Neural crest cell (in vitro differentiated cells): ENCODE data around the gene UNC13B. TPM values are rescaled to one million over a fixed set of nuclear protein-coding genes. Genes with fewer than 3 reads are reported as not detected.

Experiments used
- DNase-seq: peaks from one replicate; pipeline ENCODE4 v3.0.0; 2021; ENCODE audit warnings: low read depth, mixed read lengths, low spot score
- H3K27ac Mint-ChIP-seq: one replicate; pipeline ENCODE4 v1.8.0; 2021; ENCODE audit warnings: mild to moderate bottlenecking, mixed read lengths; ENCODE audit not compliant: unreplicated experiment
- H3K27me3 Mint-ChIP-seq: 2 replicates; pipeline ENCODE4 v1.8.0; 2021; ENCODE audit warnings: low read depth, mild to moderate bottlenecking, mixed read lengths
- H3K36me3 Mint-ChIP-seq: 2 replicates; pipeline ENCODE4 v1.8.0; 2021; ENCODE audit warnings: low read depth, mild to moderate bottlenecking, mixed read lengths
- H3K4me1 Mint-ChIP-seq: 2 replicates; pipeline ENCODE4 v1.8.0; 2021; ENCODE audit warnings: mixed read lengths
- H3K4me3 Mint-ChIP-seq: one replicate; pipeline ENCODE4 v1.8.0; 2021; ENCODE audit warnings: mild to moderate bottlenecking, mixed read lengths
- H3K9me3 Mint-ChIP-seq: 2 replicates; pipeline ENCODE4 v1.8.0; 2021; ENCODE audit warnings: mixed read lengths
- total RNA-seq: library from RNA; stranded (reverse); gene quantifications from 2 replicates; pipeline ENCODE4 v1.2.1, GENCODE V29; 2021
- TF ChIP-seq, protein P1 (sequence below): fragments of 200-600 bp; sonication (generic); conservative IDR thresholded peaks from 2 replicates; pipeline ENCODE4 v1.5.0; 2021; ENCODE audit warnings: antibody characterized with exemption, mild to moderate bottlenecking

UNC13B gene
- total RNA-seq, 1 donor from 2014 or later, result 56.9 TPM

DNA sequence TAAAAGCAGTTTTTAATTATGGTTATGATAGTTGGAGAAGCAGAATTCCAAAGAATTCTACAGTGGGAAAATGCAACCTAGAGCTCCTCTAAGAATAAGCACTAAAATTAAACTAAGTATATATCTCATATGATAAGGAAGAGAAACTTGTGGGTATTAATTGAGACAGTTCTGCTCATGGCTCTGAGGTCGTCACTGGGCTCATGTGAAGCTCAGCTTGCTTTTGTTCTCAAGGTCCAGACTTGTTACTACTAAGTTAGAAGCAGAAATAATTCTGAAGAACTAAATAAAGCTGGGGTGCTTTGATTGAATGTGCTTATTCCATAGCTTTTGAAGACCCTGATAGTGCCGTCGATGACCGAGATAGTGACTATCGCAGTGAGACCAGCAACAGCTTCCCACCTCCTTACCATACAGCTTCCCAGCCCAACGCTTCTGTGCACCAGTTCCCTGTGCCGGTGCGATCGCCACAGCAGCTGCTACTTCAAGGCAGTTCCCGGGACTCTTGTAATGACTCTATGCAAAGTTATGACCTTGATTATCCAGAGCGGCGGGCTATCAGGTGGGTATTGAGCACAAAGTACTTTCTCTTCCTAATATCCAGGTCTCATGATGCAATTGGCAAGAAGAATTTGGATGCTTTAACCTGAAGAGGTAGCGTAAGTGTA, 133.7 kb downstream of the UNC13B start:
- peaks cover 16% of the 10 kb centered on the region for H3K27me3 Mint-ChIP-seq
- DNase-seq, result no peak
- TF ChIP-seq, protein P1, sequence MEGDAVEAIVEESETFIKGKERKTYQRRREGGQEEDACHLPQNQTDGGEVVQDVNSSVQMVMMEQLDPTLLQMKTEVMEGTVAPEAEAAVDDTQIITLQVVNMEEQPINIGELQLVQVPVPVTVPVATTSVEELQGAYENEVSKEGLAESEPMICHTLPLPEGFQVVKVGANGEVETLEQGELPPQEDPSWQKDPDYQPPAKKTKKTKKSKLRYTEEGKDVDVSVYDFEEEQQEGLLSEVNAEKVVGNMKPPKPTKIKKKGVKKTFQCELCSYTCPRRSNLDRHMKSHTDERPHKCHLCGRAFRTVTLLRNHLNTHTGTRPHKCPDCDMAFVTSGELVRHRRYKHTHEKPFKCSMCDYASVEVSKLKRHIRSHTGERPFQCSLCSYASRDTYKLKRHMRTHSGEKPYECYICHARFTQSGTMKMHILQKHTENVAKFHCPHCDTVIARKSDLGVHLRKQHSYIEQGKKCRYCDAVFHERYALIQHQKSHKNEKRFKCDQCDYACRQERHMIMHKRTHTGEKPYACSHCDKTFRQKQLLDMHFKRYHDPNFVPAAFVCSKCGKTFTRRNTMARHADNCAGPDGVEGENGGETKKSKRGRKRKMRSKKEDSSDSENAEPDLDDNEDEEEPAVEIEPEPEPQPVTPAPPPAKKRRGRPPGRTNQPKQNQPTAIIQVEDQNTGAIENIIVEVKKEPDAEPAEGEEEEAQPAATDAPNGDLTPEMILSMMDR, result no peak
- H3K36me3 Mint-ChIP-seq, result peaks cover 19% of the 10 kb centered on the region
- peaks cover 22% of the 10 kb centered on the region for H3K4me1 Mint-ChIP-seq
- no peak overlapping the region for H3K4me3 Mint-ChIP-seq
- no peaks in the 10 kb centered on the region for H3K9me3 Mint-ChIP-seq
- H3K27ac Mint-ChIP-seq, result no peak overlapping the region

DNA sequence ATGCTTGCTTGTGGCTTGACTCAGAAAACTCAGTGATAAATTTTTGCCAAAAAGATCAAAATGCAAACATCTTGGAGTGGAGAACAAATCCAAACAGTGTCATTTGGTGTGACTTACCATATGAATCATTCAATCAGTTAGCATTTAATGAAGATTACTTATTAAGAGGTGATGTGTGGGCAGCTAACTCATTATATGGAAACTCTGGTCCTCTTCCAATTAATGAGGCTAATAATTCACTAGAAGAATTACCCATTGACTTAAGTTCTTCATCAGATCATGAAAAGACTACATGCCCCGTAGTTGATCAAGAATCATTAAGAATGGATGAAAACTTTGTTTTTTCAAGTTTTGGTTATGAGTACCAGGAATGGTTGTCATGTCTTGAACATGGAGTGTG, 141.8 kb downstream of the UNC13B start:
- Mint-ChIP-seq H3K27me3 (no peaks in the 10 kb centered on the region), H3K4me3 (no peak overlapping the region), H3K27ac (no peak overlapping the region), H3K9me3 (peaks cover 4% of the 10 kb centered on the region), H3K4me1 (peaks cover 5% of the 10 kb centered on the region), H3K36me3 (peaks cover 29% of the 10 kb centered on the region)
- DNase-seq, result no peak
- TF ChIP-seq, protein P1, result no peak

DNA sequence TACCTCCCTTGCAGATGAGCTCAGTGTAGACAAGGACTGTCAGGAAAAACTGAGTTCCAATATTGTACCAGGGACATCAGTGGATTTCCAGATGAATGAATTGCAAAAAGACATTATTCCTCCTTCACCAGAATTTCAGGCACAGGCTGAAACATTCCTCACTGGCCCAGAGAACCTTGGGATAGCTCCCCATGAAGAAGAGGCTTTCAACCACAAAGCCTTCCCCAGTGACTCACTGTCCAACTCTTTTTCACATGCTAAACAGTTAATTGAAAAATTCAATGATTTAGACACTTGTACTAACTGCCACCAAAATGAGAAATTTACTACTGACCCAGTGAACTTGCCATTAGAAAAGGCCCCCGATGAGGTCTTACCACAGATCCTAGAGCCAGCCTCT, 144.5 kb downstream of the UNC13B start:
- H3K36me3 Mint-ChIP-seq, result peaks cover 18% of the 10 kb centered on the region
- no peak for DNase-seq
- H3K9me3 Mint-ChIP-seq, result peaks cover 4% of the 10 kb centered on the region
- no peaks in the 10 kb centered on the region for H3K4me1 Mint-ChIP-seq
- TF ChIP-seq, protein P1, result no peak
- no peak overlapping the region for H3K4me3 Mint-ChIP-seq
- no peak overlapping the region for H3K27ac Mint-ChIP-seq
- H3K27me3 Mint-ChIP-seq, result no peaks in the 10 kb centered on the region

DNA sequence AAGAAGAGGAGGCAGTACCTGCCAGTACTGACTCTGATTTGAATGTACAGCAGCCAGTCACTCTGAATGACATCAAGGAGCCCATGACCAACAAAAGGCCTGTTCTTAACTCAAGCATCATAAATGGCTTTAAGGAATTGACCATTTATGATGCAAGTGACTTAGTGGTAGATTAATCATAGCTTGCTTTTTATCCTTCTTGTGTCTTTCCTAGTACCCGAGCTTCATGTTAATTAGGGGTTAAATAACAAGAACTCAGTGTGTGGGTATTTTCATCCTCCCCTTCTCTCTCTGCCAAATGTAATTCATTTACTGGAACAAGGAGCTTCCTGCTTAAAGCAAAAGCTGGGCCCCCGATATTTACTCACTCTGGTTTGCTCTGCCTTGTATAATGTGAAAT, 146.5 kb downstream of the UNC13B start:
- no peak overlapping the region for H3K4me3 Mint-ChIP-seq
- H3K27ac Mint-ChIP-seq, result no peak overlapping the region
- no peak for DNase-seq
- TF ChIP-seq, protein P1, result no peak
- H3K4me1 Mint-ChIP-seq, result no peaks in the 10 kb centered on the region
- H3K9me3 Mint-ChIP-seq, result no peaks in the 10 kb centered on the region
- H3K27me3 Mint-ChIP-seq, result no peaks in the 10 kb centered on the region
- peaks cover 12% of the 10 kb centered on the region for H3K36me3 Mint-ChIP-seq

DNA sequence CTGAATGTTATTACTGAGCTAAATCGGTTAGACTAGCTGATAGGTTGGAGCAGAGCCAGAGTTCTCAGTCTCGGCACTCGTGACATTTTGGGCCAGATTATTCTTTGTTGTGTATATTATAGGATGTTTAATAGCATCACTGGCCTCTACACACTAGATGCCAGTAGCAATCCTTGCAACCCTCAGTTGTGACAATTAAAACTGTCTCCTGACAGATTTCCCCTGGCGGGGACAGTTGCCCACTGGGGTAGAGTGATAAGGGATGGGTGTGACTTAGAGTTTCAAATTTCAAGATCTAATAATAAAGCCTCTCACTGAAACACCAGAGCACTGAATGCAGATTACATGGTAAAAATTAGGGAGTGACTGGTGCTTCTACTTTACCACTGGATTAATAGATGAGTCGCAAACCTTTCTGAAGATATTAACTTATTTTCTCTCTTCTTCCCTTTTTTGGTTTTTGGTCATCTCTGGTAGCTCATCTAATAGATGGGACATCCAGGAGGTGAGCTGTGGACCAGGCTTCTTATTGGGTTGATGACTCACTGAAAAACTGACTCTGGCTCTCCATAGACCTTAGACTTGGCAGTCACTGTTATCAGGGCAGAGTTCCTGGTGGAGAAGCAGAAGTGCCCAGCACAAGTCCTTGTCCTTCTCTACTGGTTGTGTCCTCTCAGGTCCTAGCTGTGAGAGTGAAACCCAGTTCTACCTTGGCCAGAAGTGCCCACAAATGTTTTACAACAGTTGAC, 150.3 kb downstream of the UNC13B start:
- Mint-ChIP-seq H3K9me3 (no peaks in the 10 kb centered on the region), H3K4me1 (no peaks in the 10 kb centered on the region), H3K36me3 (peaks cover 4% of the 10 kb centered on the region), H3K27me3 (no peaks in the 10 kb centered on the region), H3K27ac (peak overlapping the region; percentile 73), H3K4me3 (no peak overlapping the region)
- DNase-seq, result no peak
- TF ChIP-seq, protein P1, result no peak
